ENCODE data around the gene ADNP.

- TF ChIP-seq CTCF (IDR thresholded peaks at IDR 0.05), result no peak
- no peak for TF ChIP-seq POLR2A (IDR thresholded peaks at IDR 0.05)
Observed at GRCh38 chr20:50858525-50858924, 72.7 kb downstream of the ADNP start.
